Thyroid gland (tissue), 4 donors: ENCODE results near the gene AGBL4. TPM values are rescaled to one million over a fixed set of nuclear protein-coding genes. Genes with fewer than 3 reads are reported as not detected.

Experiments used
- DNase-seq, 2 donors: peaks; one replicate each; pipeline ENCODE4 v3.0.0-alpha.2; 2019
- H3K27ac ChIP-seq, 3 donors: fragments of 200-600 bp; sonication (generic); 1 replicate in 2 of 3; 2 replicates in 1 of 3; pipeline ENCODE4 v1.5.1; 2016 to 2019; ENCODE audit warnings: mild to moderate bottlenecking in 1 of 3, moderate library complexity in 1 of 3
- H3K27me3 ChIP-seq: fragments of 200-600 bp; sonication (generic); one replicate; pipeline ENCODE4 v1.5.1; 2019
- H3K36me3 ChIP-seq, 2 donors: fragments of 200-600 bp; sonication (generic); one replicate each; pipeline ENCODE4 v1.5.1; 2016 to 2019
- H3K4me1 ChIP-seq, 2 donors: fragments of 200-600 bp; sonication (generic); one replicate each; pipeline ENCODE4 v1.5.1; 2017 to 2019
- H3K4me3 ChIP-seq, 3 donors: fragments of 200-600 bp; sonication (generic); replicated peaks in 1 of 3; 1 replicate in 2 of 3; 2 replicates in 1 of 3; pipeline ENCODE4 v1.5.1; 2016; ENCODE audit warnings: mild to moderate bottlenecking in 1 of 3
- H3K9me3 ChIP-seq: fragments of 200-600 bp; sonication (generic); one replicate; pipeline ENCODE4 v1.5.1; 2017
- CTCF ChIP-seq, 6 experiments: fragments of 200-600 bp in 3 of 6; fragments of 450-650 bp in 3 of 6; sonication (generic) in 3 of 6; IDR thresholded peaks; one replicate each; pipeline ENCODE4 v1.5.1; 2016 to 2019; ENCODE audit warnings: antibody characterized with exemption in 6 of 6, mild to moderate bottlenecking in 2 of 6, inconsistent platforms in 1 of 6, moderate library complexity in 1 of 6
- POLR2A ChIP-seq, 2 donors: fragments of 450-650 bp; IDR thresholded peaks; one replicate each; pipeline ENCODE4 v1.6.1; 2017; ENCODE audit warnings: antibody characterized with exemption in 2 of 2, mild to moderate bottlenecking in 2 of 2, moderate library complexity in 1 of 2
- WGBS, 2 donors: methylation state at CpG; one replicate each; pipeline ENCODE4 v1.1.5; 2017; 5-methylcytosine and 5-hydroxymethylcytosine counted together
- intact Hi-C: fragments of 100-400 bp; cut with DNase I; formaldehyde crosslinking; loops from one replicate; pipeline ENCODE4 v1.15.1; 2023
- total RNA-seq, 4 donors: library from RNA; depleted of rRNA; stranded (reverse); fragments of >200 nt; gene quantifications; one replicate each; pipeline ENCODE4 v1.2.3, GENCODE V29; 2016

The AGBL4 gene
- total RNA-seq, 4 donors from 2014 or later: 2.1 to 6.0 (median 4.8) TPM

GRCh38 chr1:49234988-49235387 is 788.8 kb downstream of the AGBL4 start:
- Histone ChIP-seq H3K4me1 (peaks cover under 1% of the 10 kb centered on the region in 2 donors), H3K27ac (no peak overlapping the region), H3K9me3 (no peaks in the 10 kb centered on the region), H3K36me3 (no peaks in the 10 kb centered on the region), H3K27me3 (no peaks in the 10 kb centered on the region), H3K4me3 (no peak overlapping the region)
- 74 to 82% methylated on average over 1 of the region's 1 CpG for WGBS, 2 donors
- no peak for TF ChIP-seq CTCF (IDR thresholded peaks at IDR 0.05)
- no peak for TF ChIP-seq POLR2A (IDR thresholded peaks at IDR 0.05)
- intact Hi-C loops: no loop called here
- DNase-seq: no peak

- H3K4me3 ChIP-seq: no peak overlapping the region
- H3K9me3 ChIP-seq: no peaks in the 10 kb centered on the region
- 61 to 63% methylated on average over 1 of the region's 1 CpG for WGBS, 2 donors
- intact Hi-C loops: no loop called here
- peaks cover 11 to 14% of the 10 kb centered on the region in 2 donors for H3K4me1 ChIP-seq
- H3K27me3 ChIP-seq: no peaks in the 10 kb centered on the region
- TF ChIP-seq CTCF (IDR thresholded peaks at IDR 0.05) (peak in 3 of 6 experiments; percentile 41 to 45 (median 44)), POLR2A (IDR thresholded peaks at IDR 0.05) (no peak)
- DNase-seq: peak; percentile 45 to 72
- H3K27ac ChIP-seq: peak overlapping the region in 2 of 3 donors; percentile 29 to 64
- no peaks in the 10 kb centered on the region for H3K36me3 ChIP-seq
Measured at GRCh38 chr1:49229555-49229954, 794.2 kb downstream of the AGBL4 start.

GRCh38 chr1:49226758-49227157 is 797.0 kb downstream of the AGBL4 start:
- Histone ChIP-seq H3K4me3 (no peak overlapping the region), H3K9me3 (no peaks in the 10 kb centered on the region), H3K27ac (no peak overlapping the region), H3K27me3 (no peaks in the 10 kb centered on the region), H3K36me3 (no peaks in the 10 kb centered on the region), H3K4me1 (peaks cover 11 to 14% of the 10 kb centered on the region in 2 donors)
- intact Hi-C loops: no loop called here
- 32 to 39% methylated on average over 1 of the region's 1 CpG for WGBS, 2 donors
- no peak for TF ChIP-seq CTCF (IDR thresholded peaks at IDR 0.05)
- DNase-seq: no peak

- WGBS, 2 donors: 89 to 93% methylated on average over 1 of the region's 1 CpG
- no peaks in the 10 kb centered on the region for H3K9me3 ChIP-seq
- TF ChIP-seq POLR2A (IDR thresholded peaks at IDR 0.05) (no peak), CTCF (IDR thresholded peaks at IDR 0.05) (no peak)
- no peak overlapping the region for H3K4me3 ChIP-seq
- peaks cover 11 to 14% of the 10 kb centered on the region in 2 donors for H3K4me1 ChIP-seq
- H3K36me3 ChIP-seq: no peaks in the 10 kb centered on the region
- no peaks in the 10 kb centered on the region for H3K27me3 ChIP-seq
- intact Hi-C loops: no loop called here
- DNase-seq: no peak
- no peak overlapping the region for H3K27ac ChIP-seq
Measured at GRCh38 chr1:49225464-49225863, 798.3 kb downstream of the AGBL4 start.

GRCh38 chr1:49213301-49213700 is 810.5 kb downstream of the AGBL4 start:
- Histone ChIP-seq H3K36me3 (no peaks in the 10 kb centered on the region), H3K27me3 (no peaks in the 10 kb centered on the region), H3K27ac (no peak overlapping the region), H3K9me3 (no peaks in the 10 kb centered on the region), H3K4me1 (no peaks in the 10 kb centered on the region), H3K4me3 (no peak overlapping the region)
- WGBS, 2 donors: 89 to 94% methylated on average over 4 of the region's 4 CpGs
- TF ChIP-seq POLR2A (IDR thresholded peaks at IDR 0.05) (no peak), CTCF (IDR thresholded peaks at IDR 0.05) (no peak)
- DNase-seq: no peak
- intact Hi-C loops: no loop called here
